ENCODE measurements around the gene RPS6KA6. TPM values are rescaled to one million over a fixed set of nuclear protein-coding genes. Genes with fewer than 3 reads are reported as not detected.

RPS6KA6 gene
- total and polyA plus RNA-seq, 7 experiments from 2014 or later = 0.07 TPM; not detected in 6

DNA sequence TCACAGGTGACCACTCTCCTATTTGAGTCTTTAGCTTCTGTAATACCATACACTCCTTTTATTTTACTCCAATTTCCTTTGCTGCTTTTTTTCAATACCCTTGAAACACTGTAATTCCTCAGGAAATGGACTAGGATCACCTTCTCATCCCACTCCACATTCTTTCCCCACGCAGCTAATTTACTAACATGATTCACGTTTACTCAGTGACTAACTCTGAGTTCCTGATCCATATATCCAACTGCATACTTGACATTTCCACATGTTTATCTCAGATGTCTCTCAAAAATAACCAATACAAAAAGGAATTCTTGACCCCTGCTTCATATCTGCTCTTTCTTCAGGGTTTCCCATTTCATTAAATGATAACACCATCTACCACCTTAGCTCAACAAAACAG is 19.9 kb downstream of the RPS6KA6 start:
- H3K36me3 ChIP-seq (ENCODE audit: control insufficient read depth in 2 of 3, insufficient read depth in 3 of 3, low read length in 3 of 3) = no peaks in the 10 kb centered on the region
- POLR2A ChIA-PET = no interaction called here
- ATAC-seq (no peak), DNase-seq (no peak)
- H3K9me3 ChIP-seq (ENCODE audit: control insufficient read depth in 2 of 3, low read length in 3 of 3) = no peaks in the 10 kb centered on the region
- Mint-ChIP-seq H3K4me3 (no peak overlapping the region), H3K36me3 (no peaks in the 10 kb centered on the region), H3K9me3 (peaks cover 0 to 4% (median 0%) of the 10 kb centered on the region in 11 donors), H3K4me1 (no peaks in the 10 kb centered on the region), H3K27me3 (peaks cover 0 to 3% (median 0%) of the 10 kb centered on the region in 5 donors), H3K27ac (no peak overlapping the region)
- no peak overlapping the region for H3K27ac ChIP-seq (ENCODE audit: low read depth, low read length)
- H3K4me1 ChIP-seq (ENCODE audit: control insufficient read depth in 2 of 2, insufficient read depth in 2 of 2, low read length in 2 of 2) = no peaks in the 10 kb centered on the region
- CTCF ChIA-PET = no interaction called here
- H3K4me3 ChIP-seq (ENCODE audit: low read length) = no peak overlapping the region
- H3K27me3 ChIP-seq (ENCODE audit: control insufficient read depth in 2 of 2, insufficient read depth in 2 of 2, low read length in 2 of 2) = no peaks in the 10 kb centered on the region
- intact Hi-C loops (cut with micrococcal nuclease) = no loop called here

DNA sequence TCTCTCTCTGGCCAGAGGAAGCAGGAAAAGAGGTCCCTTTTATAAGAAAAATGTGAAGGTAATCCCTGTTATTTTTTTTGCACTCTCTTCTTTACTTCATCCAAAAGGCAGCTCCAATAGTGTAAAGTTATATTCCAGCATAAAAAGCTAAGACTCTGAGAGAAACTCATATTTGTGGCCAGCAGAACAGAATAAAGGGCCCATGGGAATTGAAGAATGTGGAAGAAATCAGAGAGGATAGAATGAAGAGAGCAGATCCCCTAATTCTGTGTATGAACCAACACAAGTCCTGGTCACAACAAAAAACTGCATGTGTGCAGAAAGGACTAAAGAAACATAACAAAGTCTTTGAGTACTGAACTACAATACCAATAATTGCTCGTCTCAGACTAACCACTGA is 22.3 kb downstream of the RPS6KA6 start:
- Histone ChIP-seq H3K4me3 (ENCODE audit: low read length) (no peak overlapping the region), H3K36me3 (ENCODE audit: control insufficient read depth in 2 of 3, insufficient read depth in 3 of 3, low read length in 3 of 3) (no peaks in the 10 kb centered on the region), H3K27me3 (ENCODE audit: control insufficient read depth in 2 of 2, insufficient read depth in 2 of 2, low read length in 2 of 2) (no peaks in the 10 kb centered on the region), H3K4me1 (ENCODE audit: control insufficient read depth in 2 of 2, insufficient read depth in 2 of 2, low read length in 2 of 2) (no peaks in the 10 kb centered on the region), H3K9me3 (ENCODE audit: control insufficient read depth in 2 of 3, low read length in 3 of 3) (no peaks in the 10 kb centered on the region), H3K27ac (ENCODE audit: low read depth, low read length) (no peak overlapping the region)
- H3K27ac Mint-ChIP-seq = no peak overlapping the region
- ChIA-PET POLR2A (no interaction called here), CTCF (no interaction called here)
- DNase-seq (no peak), ATAC-seq (no peak)
- H3K27me3 Mint-ChIP-seq = peaks cover 0 to 3% (median 0%) of the 10 kb centered on the region in 5 donors
- intact Hi-C loops (cut with micrococcal nuclease) = no loop called here
- H3K9me3 Mint-ChIP-seq = peaks cover 0 to 2% (median 0%) of the 10 kb centered on the region in 11 donors
- no peak overlapping the region for H3K4me3 Mint-ChIP-seq
- no peaks in the 10 kb centered on the region for H3K4me1 Mint-ChIP-seq
- H3K36me3 Mint-ChIP-seq = no peaks in the 10 kb centered on the region

DNA sequence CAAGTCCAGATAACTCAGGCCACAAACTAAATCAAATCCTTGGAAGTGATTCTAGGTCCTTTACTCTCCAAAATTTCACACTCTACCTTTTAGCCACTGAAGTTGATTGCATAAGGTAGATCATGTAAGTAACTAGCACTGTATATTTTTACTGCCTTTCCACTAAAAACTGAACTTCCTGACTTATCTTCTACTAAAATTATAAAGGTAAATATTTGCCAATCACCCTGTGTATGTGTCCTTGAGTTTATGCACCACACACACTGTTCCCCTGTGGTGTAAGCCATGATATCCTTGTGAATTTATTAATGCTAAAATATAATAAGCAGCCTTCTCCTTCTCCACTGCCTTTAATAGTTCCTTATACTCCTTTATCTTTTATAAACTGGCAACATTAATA is 25.6 kb downstream of the RPS6KA6 start:
- intact Hi-C loops (cut with micrococcal nuclease) = no loop called here
- peaks cover 0 to 2% (median 0%) of the 10 kb centered on the region in 11 donors for H3K9me3 Mint-ChIP-seq
- Histone ChIP-seq H3K27ac (ENCODE audit: low read depth, low read length) (no peak overlapping the region), H3K9me3 (ENCODE audit: control insufficient read depth in 2 of 3, low read length in 3 of 3) (no peaks in the 10 kb centered on the region), H3K36me3 (ENCODE audit: control insufficient read depth in 2 of 3, insufficient read depth in 3 of 3, low read length in 3 of 3) (no peaks in the 10 kb centered on the region), H3K27me3 (ENCODE audit: control insufficient read depth in 2 of 2, insufficient read depth in 2 of 2, low read length in 2 of 2) (no peaks in the 10 kb centered on the region), H3K4me1 (ENCODE audit: control insufficient read depth in 2 of 2, insufficient read depth in 2 of 2, low read length in 2 of 2) (no peaks in the 10 kb centered on the region), H3K4me3 (ENCODE audit: low read length) (no peak overlapping the region)
- DNase-seq = no peak
- ChIA-PET POLR2A (no interaction called here), CTCF (no interaction called here)
- no peak overlapping the region for H3K27ac Mint-ChIP-seq
- H3K4me1 Mint-ChIP-seq = no peaks in the 10 kb centered on the region
- ATAC-seq = no peak
- peaks cover 0 to under 1% (median 0%) of the 10 kb centered on the region in 5 donors for H3K27me3 Mint-ChIP-seq
- H3K4me3 Mint-ChIP-seq = no peak overlapping the region
- H3K36me3 Mint-ChIP-seq = no peaks in the 10 kb centered on the region

DNA sequence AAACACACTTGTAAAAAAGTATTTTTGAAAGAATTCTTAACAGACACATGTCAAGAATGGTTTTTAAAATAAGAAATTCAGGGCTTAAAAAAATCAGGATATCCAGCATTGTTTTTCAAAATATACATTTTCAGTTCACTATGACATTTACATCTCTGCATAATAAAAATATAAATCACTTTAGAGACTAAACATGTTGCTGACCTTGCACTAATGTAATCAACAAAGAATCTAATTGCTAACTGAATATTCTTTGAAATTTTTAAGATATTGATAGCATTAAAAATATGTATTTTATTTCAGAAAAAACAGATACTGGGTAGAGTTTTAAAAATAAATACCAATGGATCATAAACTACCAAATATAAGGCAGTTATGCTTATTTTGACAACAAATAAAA is 26.4 kb downstream of the RPS6KA6 start:
- no peak for ATAC-seq
- no peaks in the 10 kb centered on the region for H3K4me1 ChIP-seq (ENCODE audit: control insufficient read depth in 2 of 2, insufficient read depth in 2 of 2, low read length in 2 of 2)
- H3K4me3 Mint-ChIP-seq = no peak overlapping the region
- H3K27me3 Mint-ChIP-seq = no peaks in the 10 kb centered on the region
- no peak overlapping the region for H3K4me3 ChIP-seq (ENCODE audit: low read length)
- H3K36me3 Mint-ChIP-seq = no peaks in the 10 kb centered on the region
- ChIA-PET POLR2A (no interaction called here), CTCF (no interaction called here)
- H3K27ac ChIP-seq (ENCODE audit: low read depth, low read length) = no peak overlapping the region
- H3K36me3 ChIP-seq (ENCODE audit: control insufficient read depth in 2 of 3, insufficient read depth in 3 of 3, low read length in 3 of 3) = no peaks in the 10 kb centered on the region
- no peak for DNase-seq
- no peaks in the 10 kb centered on the region for H3K9me3 ChIP-seq (ENCODE audit: control insufficient read depth in 2 of 3, low read length in 3 of 3)
- H3K9me3 Mint-ChIP-seq = peaks cover 0 to 2% (median 0%) of the 10 kb centered on the region in 11 donors
- no peaks in the 10 kb centered on the region for H3K27me3 ChIP-seq (ENCODE audit: control insufficient read depth in 2 of 2, insufficient read depth in 2 of 2, low read length in 2 of 2)
- no peak overlapping the region for H3K27ac Mint-ChIP-seq
- no peaks in the 10 kb centered on the region for H3K4me1 Mint-ChIP-seq
- intact Hi-C loops (cut with micrococcal nuclease) = no loop called here

- intact Hi-C loops (cut with micrococcal nuclease) = no loop called here
- H3K36me3 ChIP-seq (ENCODE audit: control insufficient read depth in 2 of 3, insufficient read depth in 3 of 3, low read length in 3 of 3) = no peaks in the 10 kb centered on the region
- DNase-seq (no peak), ATAC-seq (no peak)
- Mint-ChIP-seq H3K4me3 (no peak overlapping the region), H3K36me3 (no peaks in the 10 kb centered on the region), H3K27me3 (no peaks in the 10 kb centered on the region), H3K9me3 (no peaks in the 10 kb centered on the region), H3K27ac (no peak overlapping the region), H3K4me1 (no peaks in the 10 kb centered on the region)
- no peaks in the 10 kb centered on the region for H3K27me3 ChIP-seq (ENCODE audit: control insufficient read depth in 2 of 2, insufficient read depth in 2 of 2, low read length in 2 of 2)
- ChIA-PET CTCF (no interaction called here), POLR2A (no interaction called here)
- no peaks in the 10 kb centered on the region for H3K4me1 ChIP-seq (ENCODE audit: control insufficient read depth in 2 of 2, insufficient read depth in 2 of 2, low read length in 2 of 2)
- no peak overlapping the region for H3K27ac ChIP-seq (ENCODE audit: low read depth, low read length)
- H3K4me3 ChIP-seq (ENCODE audit: low read length) = no peak overlapping the region
- H3K9me3 ChIP-seq (ENCODE audit: control insufficient read depth in 2 of 3, low read length in 3 of 3) = no peaks in the 10 kb centered on the region
Observed at GRCh38 chrX:84160736-84161135, 27.3 kb downstream of the RPS6KA6 start.

DNA sequence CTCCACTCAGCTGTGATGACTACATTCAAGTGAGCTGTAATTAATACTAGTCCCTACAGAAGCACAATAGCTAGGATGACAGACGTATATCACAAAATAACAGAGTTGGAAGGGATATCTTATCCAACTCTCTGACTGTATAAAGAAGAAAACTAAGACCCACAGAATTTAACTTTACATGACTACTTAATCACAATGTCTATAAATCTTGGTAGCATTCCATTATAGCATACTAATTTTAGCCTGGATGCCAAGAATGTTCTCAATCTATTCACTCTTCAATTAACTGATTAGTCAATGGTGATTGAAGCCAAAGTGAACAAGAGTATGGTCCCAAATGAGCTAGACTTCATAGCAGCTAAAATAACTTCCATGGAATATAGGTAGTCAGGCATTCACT is 31.2 kb downstream of the RPS6KA6 start:
- ATAC-seq = no peak
- H3K27ac Mint-ChIP-seq = no peak overlapping the region

GRCh38 chrX:84155938-84156337 is 32.1 kb downstream of the RPS6KA6 start:
- no peaks in the 10 kb centered on the region for H3K36me3 ChIP-seq (ENCODE audit: control insufficient read depth in 2 of 3, insufficient read depth in 3 of 3, low read length in 3 of 3)
- intact Hi-C loops (cut with micrococcal nuclease) = no loop called here
- H3K4me1 Mint-ChIP-seq = no peaks in the 10 kb centered on the region
- H3K27me3 ChIP-seq (ENCODE audit: control insufficient read depth in 2 of 2, insufficient read depth in 2 of 2, low read length in 2 of 2) = no peaks in the 10 kb centered on the region
- H3K4me1 ChIP-seq (ENCODE audit: control insufficient read depth in 2 of 2, insufficient read depth in 2 of 2, low read length in 2 of 2) = no peaks in the 10 kb centered on the region
- no peak for DNase-seq
- no peaks in the 10 kb centered on the region for H3K9me3 ChIP-seq (ENCODE audit: control insufficient read depth in 2 of 3, low read length in 3 of 3)
- H3K4me3 Mint-ChIP-seq = no peak overlapping the region
- H3K27ac Mint-ChIP-seq = no peak overlapping the region
- no peaks in the 10 kb centered on the region for H3K27me3 Mint-ChIP-seq
- POLR2A ChIA-PET = no interaction called here
- H3K9me3 Mint-ChIP-seq = no peaks in the 10 kb centered on the region
- no peak overlapping the region for H3K4me3 ChIP-seq (ENCODE audit: low read length)
- CTCF ChIA-PET = no interaction called here
- ATAC-seq = no peak
- no peaks in the 10 kb centered on the region for H3K36me3 Mint-ChIP-seq
- H3K27ac ChIP-seq (ENCODE audit: low read depth, low read length) = no peak overlapping the region

More for the DNA sequence above, 31.2 kb downstream of the RPS6KA6 start:
- Histone ChIP-seq H3K36me3 (ENCODE audit: control insufficient read depth in 2 of 3, insufficient read depth in 3 of 3, low read length in 3 of 3) (no peaks in the 10 kb centered on the region), H3K9me3 (ENCODE audit: control insufficient read depth in 2 of 3, low read length in 3 of 3) (no peaks in the 10 kb centered on the region), H3K27me3 (ENCODE audit: control insufficient read depth in 2 of 2, insufficient read depth in 2 of 2, low read length in 2 of 2) (no peaks in the 10 kb centered on the region), H3K4me1 (ENCODE audit: control insufficient read depth in 2 of 2, insufficient read depth in 2 of 2, low read length in 2 of 2) (no peaks in the 10 kb centered on the region), H3K4me3 (ENCODE audit: low read length) (no peak overlapping the region), H3K27ac (ENCODE audit: low read depth, low read length) (no peak overlapping the region)
- no peaks in the 10 kb centered on the region for H3K4me1 Mint-ChIP-seq
- H3K9me3 Mint-ChIP-seq = no peaks in the 10 kb centered on the region
- no peak overlapping the region for H3K4me3 Mint-ChIP-seq
- H3K36me3 Mint-ChIP-seq = no peaks in the 10 kb centered on the region
- DNase-seq = no peak
- intact Hi-C loops (cut with micrococcal nuclease) = no loop called here
- H3K27me3 Mint-ChIP-seq = no peaks in the 10 kb centered on the region
- ChIA-PET CTCF (no interaction called here), POLR2A (no interaction called here)
